GM21717 (cell line): ENCODE data around the gene MIS18A.

Source experiments
- ATAC-seq: cut with Tn5 transposase; IDR thresholded peaks from one replicate; pipeline ENCODE4 v1.9.1; 2021; ENCODE audit warnings: mild to moderate bottlenecking, moderate library complexity; ENCODE audit not compliant: unreplicated experiment

The MIS18A gene

DNA sequence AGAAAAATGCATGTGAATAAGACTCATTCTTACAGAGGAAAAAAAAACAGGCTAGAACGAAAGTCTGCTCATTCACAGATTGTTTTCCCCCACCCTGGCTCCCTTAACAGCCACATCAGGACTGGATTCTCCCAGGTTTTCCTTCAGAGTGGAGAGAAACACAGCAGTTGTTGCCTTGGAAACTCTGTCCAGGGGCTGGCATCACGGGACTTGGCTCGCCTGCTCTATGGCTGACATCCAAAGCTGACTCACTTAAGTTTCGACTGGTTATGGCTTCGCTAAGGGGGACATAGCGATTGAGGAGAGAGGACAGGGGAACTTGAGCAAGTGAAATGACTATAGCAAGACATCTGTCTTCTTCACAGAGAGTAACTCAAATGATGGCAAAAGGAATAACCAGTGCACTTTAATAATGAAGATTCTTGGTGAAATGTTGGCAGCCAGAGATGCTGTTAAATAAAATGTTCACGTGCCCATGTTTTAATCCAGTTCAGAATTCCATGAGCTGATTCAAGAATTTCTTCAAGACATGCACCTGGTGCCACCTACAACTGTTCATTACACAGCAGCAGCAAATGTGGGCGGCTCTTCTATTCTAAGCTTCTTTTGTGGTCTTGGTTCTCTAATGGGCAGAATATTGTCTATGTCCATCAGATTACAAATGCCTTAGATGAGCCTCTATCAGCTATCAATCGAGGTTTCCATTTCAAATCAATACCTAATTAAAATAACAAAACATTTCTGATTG lies 21.8 kb downstream of the MIS18A start:
- no peak for ATAC-seq

DNA sequence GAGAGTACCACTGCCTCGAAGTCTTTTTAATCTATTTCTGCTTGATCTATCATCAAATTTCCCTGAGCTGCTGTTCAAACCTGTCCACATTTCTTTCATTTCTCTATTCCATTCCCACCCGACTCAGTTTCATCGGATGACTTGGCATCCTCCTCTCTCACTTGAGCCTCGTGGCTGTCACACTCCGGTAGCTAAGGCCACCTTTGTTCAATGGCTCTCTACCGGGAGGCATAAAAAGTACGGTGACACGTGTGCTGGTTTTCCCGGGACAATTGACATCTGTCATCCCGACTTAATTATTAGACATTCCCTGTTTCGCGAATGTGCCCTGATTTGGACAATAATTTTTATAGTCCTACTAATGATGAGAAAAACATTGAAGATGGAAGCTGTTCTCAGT lies 22.6 kb downstream of the MIS18A start:
- no peak for ATAC-seq

DNA sequence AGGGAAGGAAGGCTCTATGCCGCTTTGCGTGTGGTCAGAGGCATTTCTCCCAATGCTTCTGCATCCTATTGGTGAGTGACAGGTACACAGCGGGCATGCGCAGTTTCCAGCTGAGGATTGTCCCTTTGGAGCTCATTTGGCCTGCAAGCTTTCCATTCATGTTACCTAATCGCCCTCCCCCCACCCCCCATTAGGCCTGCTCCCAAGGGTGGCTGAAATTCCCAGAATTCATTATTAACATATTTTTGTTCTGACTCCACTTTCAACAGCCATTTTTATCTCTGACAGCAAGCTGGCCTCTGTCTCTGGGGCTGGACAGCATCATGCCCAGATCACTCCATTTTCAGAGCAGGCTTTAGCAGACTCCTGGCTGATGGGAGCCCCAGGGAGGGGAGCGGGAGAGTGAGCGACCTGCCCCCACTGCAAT lies 25.6 kb downstream of the MIS18A start:
- ATAC-seq = no peak

DNA sequence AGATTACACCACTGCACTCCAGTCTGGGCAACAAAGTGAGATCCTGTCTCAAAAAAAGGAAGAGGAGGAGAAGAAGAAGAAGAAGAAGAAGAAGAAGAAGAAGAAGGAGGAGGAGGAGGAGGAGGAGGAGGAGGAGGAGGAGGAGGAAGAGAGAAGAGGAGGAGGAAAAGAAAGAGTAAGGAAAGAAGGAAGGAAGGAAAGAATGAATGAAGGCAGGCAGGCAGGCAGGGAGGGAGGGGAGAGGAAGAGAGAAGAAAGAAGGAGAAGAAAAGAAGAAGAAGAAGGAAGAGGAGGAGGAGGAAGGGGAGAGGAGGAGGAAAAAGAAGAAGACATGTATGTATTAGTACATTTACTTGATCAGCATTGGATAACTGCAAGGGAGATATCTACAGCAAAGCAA lies 26.7 kb downstream of the MIS18A start:
- ATAC-seq = no peak

DNA sequence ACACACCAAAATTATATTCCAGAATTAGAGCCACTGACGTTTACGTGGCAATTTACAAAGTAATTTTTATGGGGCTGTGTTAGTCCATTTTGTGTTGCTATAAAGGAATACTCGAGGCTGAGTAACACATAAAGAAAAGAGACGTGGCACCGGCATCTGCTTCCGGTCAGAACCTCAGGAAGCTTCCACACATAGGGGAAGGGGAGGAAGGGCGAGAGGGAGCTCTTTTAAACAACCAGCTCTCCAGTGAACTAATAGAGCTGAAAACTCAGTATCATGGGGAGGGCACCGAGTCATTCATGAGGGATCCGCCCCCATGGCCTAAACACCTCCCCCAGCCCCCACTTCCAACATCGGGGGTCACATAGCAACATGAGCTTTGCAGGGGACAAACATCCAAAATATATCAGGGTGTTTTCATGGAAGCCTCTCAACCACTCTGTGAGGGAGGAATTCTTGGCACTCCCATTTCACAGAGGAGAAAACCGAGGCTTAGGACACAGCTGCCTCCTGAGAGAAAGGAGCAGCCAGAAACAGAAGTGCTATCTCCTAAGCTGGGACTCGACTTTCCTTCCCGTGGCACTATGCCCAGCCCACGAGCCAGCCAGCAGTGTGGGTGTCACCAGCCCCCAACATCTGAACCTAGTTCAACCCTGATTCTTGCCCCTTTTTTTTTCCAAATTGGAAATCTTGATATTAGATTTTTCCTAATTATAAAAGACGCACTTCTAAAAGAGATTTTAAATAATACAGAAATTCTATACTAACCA lies 29.2 kb downstream of the MIS18A start:
- ATAC-seq = no peak

DNA sequence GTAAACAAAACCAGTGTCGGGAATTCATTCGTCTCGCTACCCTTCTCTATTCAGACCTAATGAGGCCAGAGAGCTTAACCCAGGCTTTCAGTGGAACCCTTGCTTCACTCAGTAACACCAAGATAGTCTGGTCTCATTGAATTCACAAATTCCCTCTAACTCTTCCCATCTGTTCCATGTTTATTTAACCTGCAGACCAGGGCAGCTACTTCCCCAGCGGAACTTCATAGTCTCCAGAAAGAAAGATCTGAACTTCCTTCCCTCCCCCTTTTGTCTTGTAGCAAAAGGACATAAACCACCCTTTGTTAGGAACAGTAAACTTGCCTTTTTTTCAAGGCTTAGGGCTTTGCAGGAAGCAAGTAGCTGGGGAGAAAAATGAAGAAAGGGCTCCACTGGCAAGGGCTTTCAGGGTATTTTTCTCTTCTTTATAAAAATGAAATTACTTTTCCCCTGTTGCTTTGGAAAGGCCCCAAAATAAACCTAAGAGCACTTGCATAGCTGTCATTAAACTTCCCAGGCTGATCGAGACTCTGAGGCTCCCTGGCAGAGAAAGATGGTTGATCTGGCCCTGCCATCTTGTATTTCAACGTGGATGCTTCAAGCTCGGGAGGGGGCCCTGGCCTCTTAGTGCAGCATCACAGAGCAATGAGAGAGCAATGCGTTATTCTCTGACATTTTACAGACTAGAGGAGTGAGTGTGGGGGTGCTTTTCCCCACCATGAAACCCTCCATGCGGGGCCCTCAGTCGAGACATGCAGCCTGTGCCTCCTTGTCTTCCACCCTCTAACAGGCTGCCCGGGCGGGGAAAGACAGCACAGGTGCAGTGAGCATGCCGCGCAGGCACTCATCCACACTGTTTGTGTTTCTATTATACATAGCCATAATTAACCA lies 30.0 kb downstream of the MIS18A start:
- no peak for ATAC-seq

DNA sequence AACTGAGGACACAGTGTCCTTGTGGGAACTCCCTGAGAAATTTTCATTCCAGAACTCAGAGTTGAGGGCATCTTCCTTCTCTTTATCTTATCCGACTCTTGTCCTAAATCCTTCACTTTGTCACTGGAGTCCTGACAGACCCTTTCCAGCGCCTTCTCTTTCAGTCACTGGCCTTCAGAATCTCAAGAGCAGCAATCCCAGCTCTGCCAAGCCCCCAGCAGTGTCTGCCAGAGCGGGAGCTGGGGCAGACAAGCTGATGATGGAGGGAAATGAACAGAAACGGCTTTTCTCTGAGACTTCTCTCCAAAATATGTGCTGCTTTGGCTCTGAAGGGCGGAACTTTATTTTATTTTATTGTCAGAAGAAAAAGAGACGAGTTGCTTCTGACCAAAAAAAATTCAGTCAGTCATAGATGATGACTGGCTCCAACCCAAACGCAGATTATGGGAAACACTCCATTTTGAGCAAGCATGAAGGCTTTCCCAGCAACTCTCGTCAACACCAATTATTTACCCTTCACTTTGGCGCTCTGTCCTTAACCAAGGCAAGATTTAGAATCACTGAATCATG lies 32.2 kb downstream of the MIS18A start:
- ATAC-seq = no peak

DNA sequence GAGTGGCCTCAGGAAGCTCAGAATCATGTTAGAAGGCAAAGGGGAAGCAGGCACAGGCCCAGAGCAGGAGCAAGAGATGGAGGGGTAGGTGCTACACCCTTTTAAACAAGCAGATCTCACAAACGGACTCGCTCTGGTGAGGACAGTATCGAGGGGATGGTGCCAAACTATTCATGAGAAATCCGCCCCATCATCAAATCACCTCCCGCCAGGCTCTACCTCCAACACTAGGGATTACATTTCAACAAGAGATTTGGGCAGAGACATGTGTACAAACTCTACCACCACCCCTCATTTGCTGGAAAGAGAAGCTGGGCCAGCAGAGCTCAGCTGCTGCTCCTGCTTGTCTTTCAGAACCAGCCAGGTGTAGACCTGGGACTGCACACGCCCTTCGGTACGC lies 32.9 kb downstream of the MIS18A start:
- ATAC-seq = no peak

DNA sequence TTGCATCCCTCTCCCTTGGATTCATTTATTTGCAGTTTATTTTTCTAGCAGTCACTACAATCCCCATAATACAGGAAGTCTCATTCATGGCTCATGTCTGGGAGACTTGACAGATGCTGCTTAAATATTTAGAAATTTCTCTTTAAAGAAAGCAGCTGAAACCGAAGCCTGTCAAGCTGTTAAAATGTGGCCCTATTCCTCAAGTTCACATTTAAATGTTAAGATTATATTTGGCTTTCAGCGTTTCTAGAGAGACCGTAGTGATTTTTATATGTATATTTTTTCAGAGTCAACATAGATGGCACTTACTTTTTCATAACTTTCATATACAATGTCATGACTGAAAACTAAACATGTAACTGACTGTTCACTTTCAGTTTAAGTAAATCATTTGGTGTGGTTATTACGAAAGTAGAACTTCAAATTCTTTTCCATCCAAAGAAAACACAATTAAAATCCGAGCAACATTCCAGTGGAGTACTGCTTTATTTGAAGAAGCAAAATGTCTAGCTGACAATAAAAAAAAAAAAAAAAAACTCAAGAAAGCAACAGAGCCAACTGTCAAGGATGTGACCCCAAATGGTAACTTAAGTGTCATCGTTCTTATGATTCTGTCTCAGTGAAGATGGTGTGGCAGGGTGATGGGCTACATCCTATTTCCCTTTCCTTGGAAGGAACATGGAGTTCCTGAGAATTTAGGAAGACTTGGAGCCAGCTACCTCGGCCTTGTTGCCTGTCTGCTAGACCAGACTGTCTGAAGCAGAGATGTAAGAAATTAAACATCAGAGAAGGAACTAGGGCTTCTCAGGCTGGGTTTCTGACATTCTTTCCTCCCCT lies 37.8 kb downstream of the MIS18A start:
- ATAC-seq = no peak

DNA sequence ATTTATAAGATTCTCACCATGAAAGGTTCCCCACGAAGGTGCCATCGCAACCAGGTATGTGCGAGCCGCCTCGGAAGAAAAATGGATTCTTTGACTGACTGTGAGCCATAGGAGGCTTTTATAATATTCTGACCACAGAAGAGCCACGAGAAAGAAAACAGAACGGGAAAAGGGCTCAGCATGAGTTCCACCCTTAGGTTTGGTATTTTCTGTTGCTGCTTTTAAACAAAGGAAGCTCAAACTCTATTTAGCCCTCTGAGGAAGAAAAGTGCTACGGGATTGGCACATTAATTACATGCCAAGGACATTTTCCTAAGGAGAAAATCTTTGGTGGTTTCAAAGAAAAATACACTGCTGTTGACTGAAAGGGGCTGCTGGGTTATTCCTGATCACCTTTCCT lies 39.3 kb downstream of the MIS18A start:
- no peak for ATAC-seq

DNA sequence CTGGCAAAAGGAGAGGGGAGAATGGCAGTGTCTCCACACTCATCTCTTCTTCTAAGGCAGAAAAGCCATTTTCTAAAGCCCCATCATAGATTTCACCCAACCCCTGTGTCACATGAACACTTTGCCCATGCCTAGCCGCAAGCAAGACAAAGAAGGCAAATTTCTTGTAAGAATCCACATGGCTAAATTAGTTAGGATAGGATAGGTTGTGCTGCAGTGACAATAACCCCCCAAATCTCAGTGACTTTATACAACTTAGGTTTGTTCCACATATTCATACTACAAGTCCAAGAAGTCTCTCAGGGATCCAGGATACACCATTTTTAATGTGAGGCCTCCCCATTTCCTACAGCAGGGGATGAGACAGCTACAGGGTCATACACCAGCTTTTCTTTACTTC lies 40.8 kb downstream of the MIS18A start:
- ATAC-seq = no peak

DNA sequence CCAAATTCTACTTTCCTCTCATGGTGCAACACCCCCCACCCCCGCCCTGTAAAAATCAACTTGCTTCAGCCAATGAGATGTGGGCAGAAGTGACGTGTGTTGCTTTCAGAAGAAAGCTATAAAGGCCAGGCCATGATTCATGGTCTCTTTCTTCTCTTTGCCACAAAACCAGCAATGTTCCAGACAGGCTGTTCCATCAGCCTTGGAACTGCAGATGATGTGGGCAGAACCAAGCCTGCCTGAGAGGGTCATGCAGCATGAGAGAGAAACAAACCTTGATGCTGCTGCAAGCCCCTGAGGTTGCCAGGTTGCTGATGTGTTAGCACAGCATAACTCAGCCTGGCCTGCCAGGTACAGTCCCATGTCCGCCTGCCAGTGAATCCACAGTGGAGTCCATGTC lies 41.8 kb downstream of the MIS18A start:
- no peak for ATAC-seq

DNA sequence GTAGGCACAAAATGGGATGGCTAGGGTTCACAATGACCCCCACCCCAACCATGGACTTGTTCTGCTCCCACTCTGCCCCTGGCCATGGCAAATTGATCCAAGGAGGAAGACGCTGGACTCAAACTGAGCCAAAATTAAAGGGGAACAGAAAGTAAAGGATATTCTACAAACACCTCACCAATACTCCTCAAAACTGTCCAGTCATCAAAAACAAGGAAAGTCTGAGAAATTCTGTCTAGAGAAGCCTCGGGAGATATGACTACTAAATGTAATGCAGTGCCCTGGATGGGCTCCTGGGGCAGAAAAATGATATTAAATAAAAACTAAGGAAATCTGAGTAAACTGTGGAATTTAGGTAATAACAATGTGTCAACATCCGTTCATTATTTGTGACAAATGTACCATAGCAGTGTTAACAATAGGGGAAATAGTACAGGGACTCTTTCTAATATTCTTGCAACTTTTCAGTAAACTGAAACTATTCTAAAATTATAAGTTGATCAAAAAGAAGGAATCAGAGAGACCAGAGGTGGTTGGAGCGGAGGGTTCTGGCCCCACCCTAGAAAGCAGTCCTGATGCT lies 45.0 kb downstream of the MIS18A start:
- no peak for ATAC-seq

DNA sequence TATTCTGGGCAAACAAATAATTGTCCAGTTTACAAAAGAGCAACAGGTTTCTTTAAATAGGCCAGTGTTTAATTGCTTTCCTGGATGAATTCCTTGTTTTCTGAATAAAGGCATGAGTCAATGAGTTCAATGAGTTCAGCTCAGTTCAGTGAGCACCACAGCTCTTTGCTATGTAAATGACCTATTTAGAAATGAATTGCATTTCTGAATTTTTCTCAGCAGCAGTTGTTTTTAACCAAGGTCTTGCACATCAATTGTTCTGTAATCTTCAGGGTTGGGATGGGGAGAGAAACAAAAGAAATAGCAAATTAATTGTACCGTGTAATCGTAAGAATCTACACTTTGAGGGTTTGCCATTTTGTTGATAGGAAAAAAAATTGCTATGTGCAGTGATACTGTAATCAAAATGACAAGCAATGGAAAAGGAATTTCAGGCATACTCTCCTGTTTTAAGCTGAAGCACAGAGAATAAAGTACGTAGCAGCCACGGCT lies 45.7 kb downstream of the MIS18A start:
- no peak for ATAC-seq

DNA sequence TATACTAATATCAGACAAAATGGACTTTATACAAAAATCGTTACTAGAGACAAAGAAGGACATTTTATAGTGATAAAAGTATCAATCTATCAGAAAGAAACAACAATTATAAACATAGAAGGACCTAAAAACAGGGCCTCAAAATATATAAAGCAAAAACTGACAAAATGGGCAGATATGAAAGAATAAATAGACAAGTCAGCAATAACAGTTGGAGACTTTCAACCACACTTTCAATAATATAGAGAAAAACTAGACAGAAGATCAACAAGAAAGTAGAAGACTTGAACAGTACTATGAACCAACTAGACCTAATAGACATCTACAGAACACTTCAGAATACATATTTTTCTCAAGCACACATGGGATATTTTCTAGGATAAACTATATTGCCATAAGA lies 52.4 kb downstream of the MIS18A start:
- no peak for ATAC-seq
